ENCODE results near the gene BPHL. TPM values are rescaled to one million over a fixed set of nuclear protein-coding genes. Genes with fewer than 3 reads are reported as not detected.

Gene BPHL
- total RNA-seq, 1 donor from 2014 or later: 15.5 TPM

DNA sequence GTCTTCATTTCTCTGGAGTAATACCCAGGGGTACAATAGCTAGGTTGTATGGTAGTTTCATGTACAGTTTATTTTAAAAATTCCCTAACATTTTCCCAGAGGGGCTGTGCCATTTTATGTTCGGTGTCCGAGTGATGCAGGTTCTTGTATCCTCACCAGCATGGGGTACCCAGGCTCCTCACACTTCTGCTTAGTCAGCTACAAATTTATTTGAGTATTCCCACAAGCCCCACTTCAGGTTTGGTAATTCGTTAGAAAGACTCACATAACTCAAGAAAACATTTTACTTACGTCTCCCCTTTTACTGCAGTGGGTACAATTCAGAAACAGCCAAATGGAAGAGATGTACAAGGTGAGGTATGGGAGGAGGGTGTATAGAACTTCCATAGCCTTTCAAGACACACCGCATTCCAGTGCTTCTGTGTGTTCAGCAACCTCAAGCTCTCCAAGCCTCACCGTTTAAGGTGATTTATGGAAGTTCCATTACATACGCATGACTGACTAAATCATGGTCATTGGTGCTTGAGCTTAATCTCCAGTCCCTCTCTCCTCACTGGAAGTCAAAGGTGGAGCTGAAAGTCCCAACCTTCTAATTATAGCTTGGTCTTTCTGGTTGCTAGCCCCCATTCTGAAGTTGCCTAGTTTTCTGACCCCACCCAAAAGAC is 32.1 kb upstream of the BPHL start:
- Histone ChIP-seq H3K27me3 (ENCODE audit: low read depth) (no peaks in the 10 kb centered on the region), H3K4me3 (no peak overlapping the region), H3K4me1 (peaks cover 7% of the 10 kb centered on the region), H3K27ac (replicated peaks) (no peak overlapping the region), H3K9me3 (replicated peaks) (no peaks in the 10 kb centered on the region), H3K36me3 (peaks cover 79% of the 10 kb centered on the region)
- no peak for DNase-seq
- TF ChIP-seq CTCF (IDR thresholded peaks at IDR 0.05; ENCODE audit: borderline replicate concordance): no peak
- intact Hi-C loops (cut with micrococcal nuclease): no loop called here

DNA sequence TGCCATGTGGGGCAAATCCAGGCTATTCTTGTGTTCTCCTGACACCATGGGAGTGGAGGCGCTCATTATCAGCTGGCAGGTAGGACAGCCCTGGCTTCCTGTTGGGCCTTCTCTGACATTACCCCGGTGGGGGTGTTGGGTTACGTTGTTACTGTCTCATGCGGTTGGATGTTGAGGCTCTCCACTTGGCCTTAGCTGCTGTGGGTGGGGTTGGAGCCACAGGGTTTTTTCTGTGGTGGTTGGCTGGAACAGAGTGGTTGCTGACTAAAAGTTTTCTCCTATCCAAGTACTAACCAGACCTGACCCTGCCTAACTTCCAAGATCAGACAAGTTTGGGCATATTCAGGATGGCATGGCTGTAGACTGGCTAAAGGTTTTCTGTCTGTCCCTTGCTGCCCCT is 30.1 kb upstream of the BPHL start:
- no peaks in the 10 kb centered on the region for H3K9me3 ChIP-seq (replicated peaks)
- no peak for DNase-seq
- intact Hi-C loops (cut with micrococcal nuclease): no loop called here
- peaks cover 61% of the 10 kb centered on the region for H3K36me3 ChIP-seq
- TF ChIP-seq CTCF (IDR thresholded peaks at IDR 0.05; ENCODE audit: borderline replicate concordance): no peak
- peaks cover 7% of the 10 kb centered on the region for H3K4me1 ChIP-seq
- H3K4me3 ChIP-seq: no peak overlapping the region
- peak overlapping the region; percentile 64 for H3K27ac ChIP-seq (replicated peaks)
- no peaks in the 10 kb centered on the region for H3K27me3 ChIP-seq (ENCODE audit: low read depth)

DNA sequence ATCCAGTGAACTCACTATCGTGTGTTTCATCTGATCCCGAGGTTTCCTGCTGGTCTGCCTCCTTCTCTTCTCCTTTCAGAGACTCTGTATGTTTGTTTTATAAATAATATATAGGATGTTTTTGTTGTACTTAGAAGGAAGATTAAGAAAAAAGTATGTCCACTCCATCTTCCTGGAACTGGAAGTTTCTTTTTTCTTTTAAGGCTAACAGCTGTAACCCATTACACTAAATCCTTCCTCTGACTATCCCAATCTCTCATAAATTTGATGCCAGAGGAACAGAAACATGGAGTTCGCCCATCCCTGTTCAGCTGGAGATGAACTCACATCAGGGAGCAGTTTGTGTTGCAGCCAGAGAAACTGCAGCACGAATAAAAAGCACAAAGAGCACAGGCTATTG is 29.5 kb upstream of the BPHL start:
- Histone ChIP-seq H3K9me3 (replicated peaks) (no peaks in the 10 kb centered on the region), H3K4me3 (no peak overlapping the region), H3K27ac (replicated peaks) (peak overlapping the region; percentile 64), H3K27me3 (ENCODE audit: low read depth) (no peaks in the 10 kb centered on the region), H3K36me3 (peaks cover 57% of the 10 kb centered on the region), H3K4me1 (peaks cover 7% of the 10 kb centered on the region)
- DNase-seq: no peak
- intact Hi-C loops (cut with micrococcal nuclease): no loop called here
- no peak for TF ChIP-seq CTCF (IDR thresholded peaks at IDR 0.05; ENCODE audit: borderline replicate concordance)

DNA sequence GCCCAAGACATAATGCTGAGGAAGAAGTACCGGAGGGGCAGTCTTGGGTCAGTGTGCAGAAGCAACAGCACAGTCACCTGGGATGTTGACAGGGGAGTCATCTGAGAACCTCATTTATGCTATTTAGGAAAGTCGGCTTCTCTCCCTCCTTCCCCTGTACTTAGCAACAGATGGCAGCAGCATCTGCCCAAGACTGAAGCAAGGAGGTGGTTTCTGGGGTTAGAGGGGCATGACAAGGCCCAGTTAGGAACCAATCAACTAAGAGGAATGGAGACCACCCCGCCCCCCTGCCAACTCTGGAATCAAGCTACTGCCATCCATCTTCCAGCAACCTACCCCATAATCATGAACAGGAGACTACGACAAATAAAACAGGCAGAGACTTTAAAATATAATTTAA is 28.5 kb upstream of the BPHL start:
- intact Hi-C loops (cut with micrococcal nuclease): no loop called here
- no peak for DNase-seq
- H3K9me3 ChIP-seq (replicated peaks): no peaks in the 10 kb centered on the region
- no peaks in the 10 kb centered on the region for H3K27me3 ChIP-seq (ENCODE audit: low read depth)
- H3K36me3 ChIP-seq: peaks cover 60% of the 10 kb centered on the region
- no peak overlapping the region for H3K4me3 ChIP-seq
- TF ChIP-seq CTCF (IDR thresholded peaks at IDR 0.05; ENCODE audit: borderline replicate concordance): no peak
- H3K27ac ChIP-seq (replicated peaks): no peak overlapping the region
- peaks cover 4% of the 10 kb centered on the region for H3K4me1 ChIP-seq

DNA sequence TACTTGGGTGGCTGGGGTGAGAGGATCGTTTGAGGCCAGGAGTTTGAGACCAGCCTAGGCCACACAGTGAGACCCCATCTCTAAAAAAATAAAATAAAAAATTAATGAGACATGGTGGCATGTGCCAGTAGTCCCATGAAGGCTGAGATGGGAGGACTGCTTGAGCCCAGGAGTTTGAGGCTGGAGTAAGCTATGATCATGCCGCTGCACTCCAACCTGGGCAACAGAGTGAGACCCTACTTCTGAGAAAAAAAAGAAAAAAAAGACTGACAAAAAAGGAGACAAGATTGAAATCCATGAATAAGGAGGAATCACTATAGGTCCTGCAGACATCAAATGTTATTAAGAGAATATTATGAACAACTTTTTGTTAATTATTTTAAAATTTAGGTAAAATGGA is 23.7 kb upstream of the BPHL start:
- DNase-seq: no peak
- Histone ChIP-seq H3K27me3 (ENCODE audit: low read depth) (no peaks in the 10 kb centered on the region), H3K4me1 (no peaks in the 10 kb centered on the region), H3K27ac (replicated peaks) (no peak overlapping the region), H3K9me3 (replicated peaks) (no peaks in the 10 kb centered on the region), H3K36me3 (peaks cover 66% of the 10 kb centered on the region), H3K4me3 (no peak overlapping the region)
- no peak for TF ChIP-seq CTCF (IDR thresholded peaks at IDR 0.05; ENCODE audit: borderline replicate concordance)
- intact Hi-C loops (cut with micrococcal nuclease): no loop called here
